A673 (cell line): ENCODE measurements around the gene C1orf159.

ENCODE experiments used
- CTCF ChIP-seq: fragments of 300-800, 200-600 bp; sonication (generic); conservative IDR thresholded peaks from 2 replicates; pipeline ENCODE4 v1.5.1; 2017; ENCODE audit warnings: low read depth, mild to moderate bottlenecking, antibody characterized with exemption, low read length, moderate library complexity, mixed read lengths
- EZH2 ChIP-seq: fragments of 200-600 bp; sonication (generic); IDR thresholded peaks from 2 replicates; pipeline ENCODE4 v1.6.1; 2017; ENCODE audit warnings: borderline replicate concordance, low read depth, mild to moderate bottlenecking, mixed read lengths, antibody characterized with exemption, low read length; ENCODE audit not compliant: poor library complexity, severe bottlenecking

DNA sequence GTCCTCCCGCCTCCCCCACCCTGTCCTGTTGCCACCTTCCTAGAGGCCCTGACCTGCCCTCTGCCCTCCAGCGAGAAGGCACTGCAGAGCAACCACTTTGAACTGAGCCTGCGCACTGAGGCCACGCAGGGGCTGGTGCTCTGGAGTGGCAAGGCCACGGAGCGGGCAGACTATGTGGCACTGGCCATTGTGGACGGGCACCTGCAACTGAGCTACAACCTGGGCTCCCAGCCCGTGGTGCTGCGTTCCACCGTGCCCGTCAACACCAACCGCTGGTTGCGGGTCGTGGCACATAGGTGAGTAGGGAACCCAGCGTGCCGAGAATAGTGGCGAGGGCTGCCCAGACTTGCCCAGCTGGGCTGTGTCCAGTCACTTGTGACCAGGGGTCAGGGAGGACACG is 62.2 kb downstream of the C1orf159 start:
- TF ChIP-seq CTCF, result no peak
- no peak for TF ChIP-seq EZH2
